PFSK-1 (cell line): ENCODE results near the gene ENOX2.

Experiments
- FOXP2 ChIP-seq: optimal IDR thresholded peaks from 2 replicates; pipeline ENCODE3; 2011; ENCODE audit warnings: borderline replicate concordance, control low read depth, inconsistent platforms; ENCODE audit not compliant: insufficient read depth; ENCODE audit errors: extremely low read length, extremely low read depth
- POLR2AphosphoS5 ChIP-seq: IDR thresholded peaks from 2 replicates; pipeline ENCODE4 v1.6.1; 2012; ENCODE audit warnings: low read depth, mild to moderate bottlenecking, control low read depth, low read length, moderate library complexity
- SIN3A ChIP-seq: IDR thresholded peaks from 2 replicates; pipeline ENCODE4 v1.6.1; 2012; ENCODE audit warnings: mild to moderate bottlenecking, low read length, moderate library complexity, borderline replicate concordance; ENCODE audit not compliant: insufficient read depth
- TAF1 ChIP-seq: IDR thresholded peaks from 2 replicates; pipeline ENCODE4 v1.6.1; 2012; ENCODE audit warnings: low read length, control low read depth, borderline replicate concordance; ENCODE audit not compliant: insufficient read depth
- TF ChIP-seq, protein P1 (sequence below), 2 experiments: IDR thresholded peaks; 2 replicates each; pipeline versions ENCODE4 v1.6.1 to v1.8.0; 2011 to 2012; ENCODE audit warnings: low read depth in 2 of 2, low read length in 2 of 2, control low read depth in 1 of 2, inconsistent platforms in 1 of 2, mild to moderate bottlenecking in 1 of 2, moderate library complexity in 1 of 2; ENCODE audit not compliant: insufficient read depth in 1 of 2

ENOX2 gene

GRCh38 chrX:130902446-130902782 lies 595 bp downstream of the ENOX2 start:
- TF ChIP-seq POLR2AphosphoS5, result no peak; the same call in 1 of the 2 replicates
- TF ChIP-seq, protein P1, sequence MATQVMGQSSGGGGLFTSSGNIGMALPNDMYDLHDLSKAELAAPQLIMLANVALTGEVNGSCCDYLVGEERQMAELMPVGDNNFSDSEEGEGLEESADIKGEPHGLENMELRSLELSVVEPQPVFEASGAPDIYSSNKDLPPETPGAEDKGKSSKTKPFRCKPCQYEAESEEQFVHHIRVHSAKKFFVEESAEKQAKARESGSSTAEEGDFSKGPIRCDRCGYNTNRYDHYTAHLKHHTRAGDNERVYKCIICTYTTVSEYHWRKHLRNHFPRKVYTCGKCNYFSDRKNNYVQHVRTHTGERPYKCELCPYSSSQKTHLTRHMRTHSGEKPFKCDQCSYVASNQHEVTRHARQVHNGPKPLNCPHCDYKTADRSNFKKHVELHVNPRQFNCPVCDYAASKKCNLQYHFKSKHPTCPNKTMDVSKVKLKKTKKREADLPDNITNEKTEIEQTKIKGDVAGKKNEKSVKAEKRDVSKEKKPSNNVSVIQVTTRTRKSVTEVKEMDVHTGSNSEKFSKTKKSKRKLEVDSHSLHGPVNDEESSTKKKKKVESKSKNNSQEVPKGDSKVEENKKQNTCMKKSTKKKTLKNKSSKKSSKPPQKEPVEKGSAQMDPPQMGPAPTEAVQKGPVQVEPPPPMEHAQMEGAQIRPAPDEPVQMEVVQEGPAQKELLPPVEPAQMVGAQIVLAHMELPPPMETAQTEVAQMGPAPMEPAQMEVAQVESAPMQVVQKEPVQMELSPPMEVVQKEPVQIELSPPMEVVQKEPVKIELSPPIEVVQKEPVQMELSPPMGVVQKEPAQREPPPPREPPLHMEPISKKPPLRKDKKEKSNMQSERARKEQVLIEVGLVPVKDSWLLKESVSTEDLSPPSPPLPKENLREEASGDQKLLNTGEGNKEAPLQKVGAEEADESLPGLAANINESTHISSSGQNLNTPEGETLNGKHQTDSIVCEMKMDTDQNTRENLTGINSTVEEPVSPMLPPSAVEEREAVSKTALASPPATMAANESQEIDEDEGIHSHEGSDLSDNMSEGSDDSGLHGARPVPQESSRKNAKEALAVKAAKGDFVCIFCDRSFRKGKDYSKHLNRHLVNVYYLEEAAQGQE (IDR thresholded peaks at IDR 0.05; ENCODE audit: insufficient read depth in 1 of 2, low read depth in 2 of 2, low read length in 2 of 2), result no peak
- TF ChIP-seq TAF1, result no peak
- no peak for TF ChIP-seq FOXP2
- no peak for TF ChIP-seq SIN3A

DNA sequence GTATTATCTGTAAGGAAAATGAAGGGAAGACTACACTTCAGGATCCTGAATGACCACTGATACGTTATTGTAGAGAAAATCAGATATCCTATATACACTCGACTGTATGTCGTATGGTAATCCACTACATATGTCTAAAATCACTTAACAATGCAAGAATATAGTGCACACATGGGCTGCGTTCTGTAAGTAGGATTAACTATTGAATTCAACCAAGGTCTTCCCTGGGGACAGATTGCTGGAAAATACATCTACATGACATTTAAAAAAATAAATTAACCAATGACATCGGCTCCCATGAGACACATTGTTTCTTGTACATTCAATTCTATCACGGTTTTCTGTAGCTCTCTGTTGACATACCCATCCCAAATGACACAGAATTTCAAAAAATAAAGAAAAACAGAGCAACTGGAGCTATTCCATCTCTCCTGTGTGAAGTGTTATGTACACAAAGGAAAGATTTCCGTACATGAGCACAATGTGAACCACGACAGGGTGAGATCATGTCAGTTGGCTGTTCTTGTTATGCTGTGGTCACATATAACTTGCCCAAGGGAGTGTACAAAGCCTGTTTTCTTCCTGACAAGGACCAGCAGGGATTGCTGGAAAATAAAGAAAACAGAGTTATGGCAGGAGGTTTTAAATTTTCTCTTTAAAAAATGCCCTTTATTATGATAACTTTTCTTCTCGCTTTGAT lies 6.1 kb downstream of the ENOX2 start:
- TF ChIP-seq SIN3A, result no peak
- TF ChIP-seq TAF1, result no peak

GRCh38 chrX:130896026-130896425 lies 7.0 kb downstream of the ENOX2 start:
- TF ChIP-seq SIN3A (no peak), FOXP2 (no peak), TAF1 (no peak), POLR2AphosphoS5 (no peak)
- TF ChIP-seq, protein P1 (IDR thresholded peaks at IDR 0.05; ENCODE audit: insufficient read depth in 1 of 2, low read depth in 2 of 2, low read length in 2 of 2), result no peak

- no peak for TF ChIP-seq FOXP2
- TF ChIP-seq, protein P1 (IDR thresholded peaks at IDR 0.05; ENCODE audit: insufficient read depth in 1 of 2, low read depth in 2 of 2, low read length in 2 of 2), result no peak
Observed at GRCh38 chrX:130895299-130895698, 7.7 kb downstream of the ENOX2 start.

DNA sequence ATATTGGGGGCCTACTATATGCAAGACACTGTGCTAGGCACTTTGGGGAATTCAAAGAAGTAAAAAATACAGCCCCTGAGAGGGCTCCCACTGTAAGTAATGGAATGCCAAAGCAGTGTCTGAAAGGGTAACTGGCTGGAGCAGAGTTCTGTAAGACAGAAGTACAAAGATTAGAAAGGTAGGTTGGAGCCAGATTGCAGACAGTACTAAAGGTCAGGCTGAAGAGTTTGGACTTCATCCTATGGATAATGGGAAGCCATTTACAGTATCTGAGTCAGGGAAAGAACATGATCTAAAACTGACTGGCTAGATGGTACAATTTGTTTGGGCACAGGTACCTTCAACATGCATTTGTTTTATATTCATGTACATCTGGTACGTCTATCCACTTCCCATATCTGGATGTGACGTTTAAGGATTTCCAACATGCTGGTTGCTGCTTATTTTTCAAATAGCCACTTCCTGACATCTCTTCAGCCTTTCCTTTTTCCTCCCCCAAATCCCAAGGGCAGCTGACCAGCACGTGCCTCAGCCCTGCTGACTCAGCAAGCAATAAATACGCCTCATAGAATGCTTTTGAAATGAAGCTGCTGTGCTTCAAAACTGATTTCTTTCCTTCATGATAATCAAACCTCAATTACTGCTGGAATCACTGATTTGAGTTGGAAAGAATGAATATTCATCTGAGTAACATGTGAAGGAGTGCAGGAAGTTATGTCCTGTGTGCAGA lies 9.5 kb downstream of the ENOX2 start:
- TF ChIP-seq, protein P1 (IDR thresholded peaks at IDR 0.05; ENCODE audit: insufficient read depth in 1 of 2, low read depth in 2 of 2, low read length in 2 of 2), result no peak
- TF ChIP-seq TAF1, result no peak
